ENCODE results near the gene FBXL16. TPM values are rescaled to one million over a fixed set of nuclear protein-coding genes. Genes with fewer than 3 reads are reported as not detected.

FBXL16 gene
- total and polyA plus RNA-seq, 2 of the 13 experiments (the other 11 are each of a cell fraction or from before 2014, with no cell fraction given), result 0.22 to 2.0 TPM

DNA sequence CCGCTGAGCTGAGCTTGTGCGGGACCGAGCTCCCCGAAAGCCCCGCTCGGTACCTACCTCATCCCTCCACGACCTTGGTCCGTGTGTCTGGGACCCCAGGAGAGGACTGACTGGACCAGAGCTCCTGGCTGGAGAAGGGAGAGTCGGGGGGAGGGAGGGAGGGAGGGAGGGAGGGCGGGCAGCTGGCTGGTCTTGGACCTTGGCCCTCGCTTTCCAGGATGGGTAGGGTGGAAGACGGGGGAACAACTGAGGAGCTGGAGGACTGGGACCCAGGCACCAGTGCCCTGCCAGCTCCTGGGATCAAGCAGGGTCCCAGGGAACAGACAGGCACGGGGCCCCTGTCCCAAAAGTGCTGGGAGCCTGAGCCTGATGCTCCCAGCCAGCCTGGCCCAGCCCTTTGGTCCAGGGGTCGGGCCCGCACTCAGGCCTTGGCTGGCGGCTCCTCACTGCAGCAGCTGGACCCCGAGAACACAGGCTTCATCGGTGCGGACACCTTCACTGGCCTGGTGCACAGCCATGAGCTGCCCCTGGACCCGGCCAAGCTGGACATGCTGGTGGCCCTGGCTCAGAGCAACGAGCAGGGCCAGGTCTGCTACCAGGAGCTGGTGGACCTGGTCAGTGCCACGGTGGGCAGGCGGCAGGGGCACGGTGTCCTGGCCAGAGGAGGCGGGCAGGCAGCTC lies 29.6 kb downstream of the FBXL16 start (continued):
- 0 out of 2 replicates have a peak, but pooled peaks have one; percentile 24 for TF ChIP-seq POLR2AphosphoS5 (IDR thresholded peaks at IDR 0.05; ENCODE audit: low read depth, low read length)
- no peak for TF ChIP-seq BCLAF1 (IDR thresholded peaks at IDR 0.05)
- TF ChIP-seq THYN1 (CRISPR knock-in tag; IDR thresholded peaks at IDR 0.05; ENCODE audit: borderline replicate concordance, low read depth), result no peak
- no peak for TF ChIP-seq GABPA (IDR thresholded peaks at IDR 0.05; ENCODE audit: low read depth, low read length)
- TF ChIP-seq GABPA (CRISPR knock-in tag; IDR thresholded peaks at IDR 0.05; ENCODE audit: low read depth), result peak; percentile 25; the same call in 1 of the 2 replicates
- no peak for TF ChIP-seq ZNF678 (CRISPR knock-in tag; IDR thresholded peaks at IDR 0.05)
- TF ChIP-seq ZMYM2 (CRISPR knock-in tag; IDR thresholded peaks at IDR 0.05), result 0 out of 2 replicates have a peak, but pooled peaks have one; percentile 27
- peak; percentile 13; the same call in 1 of the 2 replicates for TF ChIP-seq ZNF776 (CRISPR knock-in tag; IDR thresholded peaks at IDR 0.05)
- no peak for TF ChIP-seq NONO (IDR thresholded peaks at IDR 0.05)
- no peak; the same call in 1 of the 2 replicates for TF ChIP-seq NONO (CRISPR knock-in tag; conservative IDR thresholded peaks at IDR 0.05)
- no peak for TF ChIP-seq RFX5 (IDR thresholded peaks at IDR 0.05; ENCODE audit: low read depth, low read length)
- TF ChIP-seq ZNF574 (CRISPR knock-in tag; IDR thresholded peaks at IDR 0.05), result 0 out of 2 replicates have a peak, but pooled peaks have one; percentile 10
- TF ChIP-seq, protein P1, sequence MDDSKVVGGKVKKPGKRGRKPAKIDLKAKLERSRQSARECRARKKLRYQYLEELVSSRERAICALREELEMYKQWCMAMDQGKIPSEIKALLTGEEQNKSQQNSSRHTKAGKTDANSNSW (CRISPR knock-in tag; IDR thresholded peaks at IDR 0.05; ENCODE audit: borderline replicate concordance), result no peak
- no peak for TF ChIP-seq ZEB1 (IDR thresholded peaks at IDR 0.05; ENCODE audit: insufficient replicate concordance, low read depth)
- no peak for TF ChIP-seq ZXDC (CRISPR knock-in tag; IDR thresholded peaks at IDR 0.05)
- TF ChIP-seq HNRNPUL1 (IDR thresholded peaks at IDR 0.05; ENCODE audit: low read depth, low read length), result no peak
- no peak for TF ChIP-seq SNAI1 (CRISPR knock-in tag; IDR thresholded peaks at IDR 0.05; ENCODE audit: borderline replicate concordance)
- peak; percentile 45; the same call in 1 of the 2 replicates for TF ChIP-seq ZNF710 (CRISPR knock-in tag; IDR thresholded peaks at IDR 0.05; ENCODE audit: borderline replicate concordance)
- no peak for TF ChIP-seq DNMT3B (CRISPR knock-in tag; conservative IDR thresholded peaks at IDR 0.05)
